ENCODE results near the gene HMCES. TPM values are rescaled to one million over a fixed set of nuclear protein-coding genes. Genes with fewer than 3 reads are reported as not detected.

HMCES gene
- total and polyA plus RNA-seq, 2 of the 13 experiments (the other 11 are each of a cell fraction or from before 2014, with no cell fraction given), result 16.1 to 37.5 TPM

GRCh38 chr3:129249284-129250065 is 29.2 kb upstream of the HMCES start, which contains the start of gene COPG1 (continued):
- TF ChIP-seq ASH2L (IDR thresholded peaks at IDR 0.05; ENCODE audit: insufficient read length, low read depth, low read length), result peak; percentile 87
- TF ChIP-seq NFATC3 (CRISPR knock-in tag; IDR thresholded peaks at IDR 0.05), result no peak
- peak; percentile 90; the same call in 1 of the 2 replicates for TF ChIP-seq ARID2 (CRISPR knock-in tag; IDR thresholded peaks at IDR 0.05; ENCODE audit: borderline replicate concordance)
- TF ChIP-seq FOXK1 (CRISPR knock-in tag; IDR thresholded peaks at IDR 0.05; ENCODE audit: borderline replicate concordance, low read depth), result peak; percentile 25; the same call in 1 of the 2 replicates
- no peak for TF ChIP-seq FIP1L1 (IDR thresholded peaks at IDR 0.05; ENCODE audit: borderline replicate concordance, insufficient read depth, low read depth, low read length)
- peak; percentile 58; the same call in 1 of the 2 replicates for TF ChIP-seq ZSCAN25 (CRISPR knock-in tag; IDR thresholded peaks at IDR 0.05)
- TF ChIP-seq ZNF773 (CRISPR knock-in tag; IDR thresholded peaks at IDR 0.05; ENCODE audit: borderline replicate concordance), result peak; percentile 68; the same call in 1 of the 2 replicates
- TF ChIP-seq, protein P1, sequence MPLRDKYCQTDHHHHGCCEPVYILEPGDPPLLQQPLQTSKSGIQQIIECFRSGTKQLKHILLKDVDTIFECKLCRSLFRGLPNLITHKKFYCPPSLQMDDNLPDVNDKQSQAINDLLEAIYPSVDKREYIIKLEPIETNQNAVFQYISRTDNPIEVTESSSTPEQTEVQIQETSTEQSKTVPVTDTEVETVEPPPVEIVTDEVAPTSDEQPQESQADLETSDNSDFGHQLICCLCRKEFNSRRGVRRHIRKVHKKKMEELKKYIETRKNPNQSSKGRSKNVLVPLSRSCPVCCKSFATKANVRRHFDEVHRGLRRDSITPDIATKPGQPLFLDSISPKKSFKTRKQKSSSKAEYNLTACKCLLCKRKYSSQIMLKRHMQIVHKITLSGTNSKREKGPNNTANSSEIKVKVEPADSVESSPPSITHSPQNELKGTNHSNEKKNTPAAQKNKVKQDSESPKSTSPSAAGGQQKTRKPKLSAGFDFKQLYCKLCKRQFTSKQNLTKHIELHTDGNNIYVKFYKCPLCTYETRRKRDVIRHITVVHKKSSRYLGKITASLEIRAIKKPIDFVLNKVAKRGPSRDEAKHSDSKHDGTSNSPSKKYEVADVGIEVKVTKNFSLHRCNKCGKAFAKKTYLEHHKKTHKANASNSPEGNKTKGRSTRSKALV (CRISPR knock-in tag; IDR thresholded peaks at IDR 0.05), result 0 out of 2 replicates have a peak, but pooled peaks have one; percentile 40
- TF ChIP-seq GFI1 (CRISPR knock-in tag; IDR thresholded peaks at IDR 0.05; ENCODE audit: borderline replicate concordance), result no peak
- no peak for TF ChIP-seq ZNF530 (CRISPR knock-in tag; IDR thresholded peaks at IDR 0.05; ENCODE audit: low read depth)
- TF ChIP-seq, protein P2, sequence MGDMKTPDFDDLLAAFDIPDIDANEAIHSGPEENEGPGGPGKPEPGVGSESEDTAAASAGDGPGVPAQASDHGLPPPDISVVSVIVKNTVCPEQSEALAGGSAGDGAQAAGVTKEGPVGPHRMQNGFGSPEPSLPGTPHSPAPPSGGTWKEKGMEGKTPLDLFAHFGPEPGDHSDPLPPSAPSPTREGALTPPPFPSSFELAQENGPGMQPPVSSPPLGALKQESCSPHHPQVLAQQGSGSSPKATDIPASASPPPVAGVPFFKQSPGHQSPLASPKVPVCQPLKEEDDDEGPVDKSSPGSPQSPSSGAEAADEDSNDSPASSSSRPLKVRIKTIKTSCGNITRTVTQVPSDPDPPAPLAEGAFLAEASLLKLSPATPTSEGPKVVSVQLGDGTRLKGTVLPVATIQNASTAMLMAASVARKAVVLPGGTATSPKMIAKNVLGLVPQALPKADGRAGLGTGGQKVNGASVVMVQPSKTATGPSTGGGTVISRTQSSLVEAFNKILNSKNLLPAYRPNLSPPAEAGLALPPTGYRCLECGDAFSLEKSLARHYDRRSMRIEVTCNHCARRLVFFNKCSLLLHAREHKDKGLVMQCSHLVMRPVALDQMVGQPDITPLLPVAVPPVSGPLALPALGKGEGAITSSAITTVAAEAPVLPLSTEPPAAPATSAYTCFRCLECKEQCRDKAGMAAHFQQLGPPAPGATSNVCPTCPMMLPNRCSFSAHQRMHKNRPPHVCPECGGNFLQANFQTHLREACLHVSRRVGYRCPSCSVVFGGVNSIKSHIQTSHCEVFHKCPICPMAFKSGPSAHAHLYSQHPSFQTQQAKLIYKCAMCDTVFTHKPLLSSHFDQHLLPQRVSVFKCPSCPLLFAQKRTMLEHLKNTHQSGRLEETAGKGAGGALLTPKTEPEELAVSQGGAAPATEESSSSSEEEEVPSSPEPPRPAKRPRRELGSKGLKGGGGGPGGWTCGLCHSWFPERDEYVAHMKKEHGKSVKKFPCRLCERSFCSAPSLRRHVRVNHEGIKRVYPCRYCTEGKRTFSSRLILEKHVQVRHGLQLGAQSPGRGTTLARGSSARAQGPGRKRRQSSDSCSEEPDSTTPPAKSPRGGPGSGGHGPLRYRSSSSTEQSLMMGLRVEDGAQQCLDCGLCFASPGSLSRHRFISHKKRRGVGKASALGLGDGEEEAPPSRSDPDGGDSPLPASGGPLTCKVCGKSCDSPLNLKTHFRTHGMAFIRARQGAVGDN (CRISPR knock-in tag; IDR thresholded peaks at IDR 0.05), result peak; percentile 96
- TF ChIP-seq CTCF (CRISPR knock-in tag; IDR thresholded peaks at IDR 0.05), result no peak
- no peak for TF ChIP-seq ZXDC (CRISPR knock-in tag; IDR thresholded peaks at IDR 0.05)
- TF ChIP-seq SP5 (CRISPR knock-in tag; IDR thresholded peaks at IDR 0.05; ENCODE audit: borderline replicate concordance, low read depth), result no peak
